ENCODE data around the gene PRR19.

GRCh38 chr19:42313840-42314755 is 12.2 kb downstream of the PRR19 start:
- TF ChIP-seq POLR2AphosphoS5 (IDR thresholded peaks at IDR 0.05; ENCODE audit: low read depth, low read length) (no peak), POLR2A (IDR thresholded peaks at IDR 0.05; ENCODE audit: low read depth, low read length) (no peak)

All from GM12892 (cell line).